ENCODE data around the gene LRRC7. TPM values are rescaled to one million over a fixed set of nuclear protein-coding genes. Genes with fewer than 3 reads are reported as not detected.

Gene LRRC7
- total RNA-seq, 1 donor, result under 0.01 TPM

- Histone ChIP-seq H3K4me3 (ENCODE audit: insufficient read depth, low read length) (no peak overlapping the region), H3K27me3 (ENCODE audit: insufficient read depth, low read length) (no peaks in the 10 kb centered on the region), H3K79me2 (ENCODE audit: insufficient read depth, low read length) (no peaks in the 10 kb centered on the region), H3K4me1 (ENCODE audit: insufficient read depth, low read length) (peaks cover 13% of the 10 kb centered on the region), H3K4me2 (ENCODE audit: insufficient read depth, low read length) (no peak overlapping the region), H4K20me1 (ENCODE audit: insufficient read depth, low read length) (no peaks in the 10 kb centered on the region), H3K36me3 (ENCODE audit: insufficient read depth, low read length) (no peaks in the 10 kb centered on the region), H3K9me3 (ENCODE audit: low read depth, low read length) (no peaks in the 10 kb centered on the region), H3K27ac (ENCODE audit: low read depth, low read length) (peak overlapping the region; percentile 55), H2AFZ (ENCODE audit: low read length) (no peak overlapping the region)
- DNase-seq (ENCODE audit: insufficient read length, low spot score, missing footprints), result no peak
- TF ChIP-seq CTCF (IDR thresholded peaks at IDR 0.05; ENCODE audit: extremely low read depth, low read depth, low read length), result no peak
Measured at GRCh38 chr1:69523461-69523860, 44.3 kb upstream of the LRRC7 start.

- TF ChIP-seq CTCF (IDR thresholded peaks at IDR 0.05; ENCODE audit: extremely low read depth, low read depth, low read length), result no peak
- no peak overlapping the region for H3K4me3 ChIP-seq (ENCODE audit: insufficient read depth, low read length)
- H3K4me1 ChIP-seq (ENCODE audit: insufficient read depth, low read length), result peaks cover 13% of the 10 kb centered on the region
- no peaks in the 10 kb centered on the region for H3K9me3 ChIP-seq (ENCODE audit: low read depth, low read length)
- no peaks in the 10 kb centered on the region for H3K36me3 ChIP-seq (ENCODE audit: insufficient read depth, low read length)
- H4K20me1 ChIP-seq (ENCODE audit: insufficient read depth, low read length), result no peaks in the 10 kb centered on the region
- DNase-seq (ENCODE audit: insufficient read length, low spot score, missing footprints), result no peak
- no peak overlapping the region for H3K4me2 ChIP-seq (ENCODE audit: insufficient read depth, low read length)
- H3K27ac ChIP-seq (ENCODE audit: low read depth, low read length), result peak overlapping the region; percentile 55
- no peaks in the 10 kb centered on the region for H3K27me3 ChIP-seq (ENCODE audit: insufficient read depth, low read length)
- H2AFZ ChIP-seq (ENCODE audit: low read length), result no peak overlapping the region
- H3K79me2 ChIP-seq (ENCODE audit: insufficient read depth, low read length), result no peaks in the 10 kb centered on the region
Measured at GRCh38 chr1:69524015-69524414, 43.7 kb upstream of the LRRC7 start.

- Histone ChIP-seq H2AFZ (ENCODE audit: low read length) (no peak overlapping the region), H3K4me3 (ENCODE audit: insufficient read depth, low read length) (no peak overlapping the region), H3K9me3 (ENCODE audit: low read depth, low read length) (no peaks in the 10 kb centered on the region), H4K20me1 (ENCODE audit: insufficient read depth, low read length) (no peaks in the 10 kb centered on the region), H3K27ac (ENCODE audit: low read depth, low read length) (no peak overlapping the region), H3K79me2 (ENCODE audit: insufficient read depth, low read length) (no peaks in the 10 kb centered on the region), H3K4me2 (ENCODE audit: insufficient read depth, low read length) (no peak overlapping the region), H3K27me3 (ENCODE audit: insufficient read depth, low read length) (no peaks in the 10 kb centered on the region), H3K4me1 (ENCODE audit: insufficient read depth, low read length) (peaks cover 13% of the 10 kb centered on the region), H3K36me3 (ENCODE audit: insufficient read depth, low read length) (no peaks in the 10 kb centered on the region)
- DNase-seq (ENCODE audit: insufficient read length, low spot score, missing footprints), result no peak
- TF ChIP-seq CTCF (IDR thresholded peaks at IDR 0.05; ENCODE audit: extremely low read depth, low read depth, low read length), result no peak
Measured at GRCh38 chr1:69527273-69527672, 40.4 kb upstream of the LRRC7 start.

- Histone ChIP-seq H3K4me3 (ENCODE audit: insufficient read depth, low read length) (no peak overlapping the region), H3K27ac (ENCODE audit: low read depth, low read length) (no peak overlapping the region), H3K9me3 (ENCODE audit: low read depth, low read length) (no peaks in the 10 kb centered on the region), H3K36me3 (ENCODE audit: insufficient read depth, low read length) (no peaks in the 10 kb centered on the region), H3K79me2 (ENCODE audit: insufficient read depth, low read length) (no peaks in the 10 kb centered on the region), H3K4me1 (ENCODE audit: insufficient read depth, low read length) (peaks cover 6% of the 10 kb centered on the region), H2AFZ (ENCODE audit: low read length) (no peak overlapping the region), H3K27me3 (ENCODE audit: insufficient read depth, low read length) (no peaks in the 10 kb centered on the region), H3K4me2 (ENCODE audit: insufficient read depth, low read length) (no peak overlapping the region), H4K20me1 (ENCODE audit: insufficient read depth, low read length) (no peaks in the 10 kb centered on the region)
- DNase-seq (ENCODE audit: insufficient read length, low spot score, missing footprints), result no peak
- no peak for TF ChIP-seq CTCF (IDR thresholded peaks at IDR 0.05; ENCODE audit: extremely low read depth, low read depth, low read length)
Measured at GRCh38 chr1:69528376-69528775, 39.3 kb upstream of the LRRC7 start.
